GM21515 (cell line): ENCODE data around the gene CACNB4.
"Not testable (repeated sequence)": the region's sequence is repeated elsewhere in the genome, so short reads cannot be mapped to it uniquely, and the experiment has no call there.

Experiments used
- ATAC-seq: cut with Tn5 transposase; IDR thresholded peaks from one replicate; pipeline ENCODE4 v1.9.1; 2021; ENCODE audit not compliant: unreplicated experiment

The CACNB4 gene

GRCh38 chr2:152098496-152099366 is at the start of gene CACNB4:
TSS of gene CACNB4 (minus strand) at chr2:152099044.
- no peak for ATAC-seq

DNA sequence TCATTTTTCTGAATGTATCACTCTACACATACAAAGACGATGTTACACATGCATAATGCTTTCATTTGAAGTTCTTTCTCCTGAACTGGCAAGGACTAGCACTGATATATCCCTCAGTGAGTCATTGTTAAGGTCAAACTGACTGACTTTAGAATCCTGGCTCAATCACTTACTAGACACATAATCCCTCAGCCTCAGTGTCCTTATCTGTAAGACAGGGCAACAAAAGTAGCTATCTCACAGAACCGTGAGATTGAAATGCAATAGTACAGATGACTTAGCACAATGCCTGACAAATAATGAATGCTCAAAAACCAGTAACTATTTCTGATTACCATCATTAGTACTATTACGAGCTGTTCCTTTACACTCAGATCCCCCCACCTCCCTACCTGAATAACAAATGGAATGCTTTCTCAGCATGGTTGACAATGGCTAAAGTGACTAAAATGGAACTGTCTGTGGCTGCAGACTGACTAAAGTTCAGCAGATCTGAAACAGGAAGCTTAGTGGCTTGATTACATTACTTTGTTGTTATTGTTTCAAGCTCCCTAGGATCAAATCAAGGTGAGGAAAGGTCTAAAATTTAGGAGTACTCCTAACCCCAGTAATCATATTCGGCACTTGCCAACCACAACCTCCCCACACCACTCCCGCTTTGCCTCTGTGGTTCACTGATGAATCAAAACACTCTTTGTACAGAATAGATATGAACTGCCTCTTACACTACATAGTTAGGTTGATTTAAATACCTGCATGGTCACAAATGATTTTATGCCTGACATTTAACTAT is 35.8 kb upstream of the CACNB4 start:
- ATAC-seq = peak; percentile 63

- no peak for ATAC-seq
These were observed 33.5 kb upstream of the CACNB4 start for GRCh38 chr2:152132306-152132705.

GRCh38 chr2:152127628-152128027 is 28.8 kb upstream of the CACNB4 start:
- no peak for ATAC-seq

DNA sequence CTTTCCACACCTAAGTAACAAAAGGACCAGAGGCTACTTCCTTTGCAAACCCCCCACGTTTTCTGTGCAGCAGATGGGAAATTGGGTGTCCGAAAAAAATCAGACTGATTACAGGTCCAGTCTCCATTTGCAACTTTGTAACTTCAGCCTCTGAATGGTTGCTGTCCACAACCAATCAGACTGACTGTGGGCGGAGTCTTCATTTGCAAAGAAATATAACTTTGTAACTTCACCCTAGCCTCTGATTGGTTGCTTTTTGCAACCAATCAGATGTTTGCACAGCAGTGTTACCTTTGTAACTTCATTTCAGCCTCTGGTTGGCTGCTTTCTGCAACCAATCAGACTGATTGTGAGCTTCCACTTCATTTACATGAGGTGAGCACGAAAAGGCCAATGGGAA is 27.8 kb upstream of the CACNB4 start:
- ATAC-seq = no peak

GRCh38 chr2:152122161-152122560 is 23.3 kb upstream of the CACNB4 start:
- no peak for ATAC-seq

DNA sequence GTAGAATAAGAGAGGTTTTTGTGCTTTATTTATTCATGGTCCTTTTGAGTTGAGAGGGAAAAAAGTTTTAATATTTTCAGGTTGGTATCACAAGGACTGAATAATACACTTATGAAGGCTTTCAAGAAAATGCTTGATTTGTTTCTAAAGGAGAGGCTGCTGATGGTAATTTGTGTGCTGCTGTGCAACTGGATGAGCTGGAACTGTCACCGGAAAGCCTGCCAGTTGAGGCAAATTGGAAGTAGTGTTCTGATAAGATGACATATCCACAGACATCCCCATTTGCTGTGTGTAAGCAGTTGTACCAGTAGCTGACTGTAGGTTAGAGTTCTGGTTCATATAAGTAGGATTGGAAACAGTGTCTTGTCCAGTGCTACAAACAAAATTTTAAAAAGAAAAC is 21.6 kb upstream of the CACNB4 start:
- no peak for ATAC-seq

GRCh38 chr2:152115952-152116351 is 17.1 kb upstream of the CACNB4 start:
- ATAC-seq = no peak

- ATAC-seq = no peak
These were observed 15.5 kb upstream of the CACNB4 start for GRCh38 chr2:152114366-152114765.

GRCh38 chr2:152107140-152107539 is 8.3 kb upstream of the CACNB4 start:
- ATAC-seq = not testable (repeated sequence)

DNA sequence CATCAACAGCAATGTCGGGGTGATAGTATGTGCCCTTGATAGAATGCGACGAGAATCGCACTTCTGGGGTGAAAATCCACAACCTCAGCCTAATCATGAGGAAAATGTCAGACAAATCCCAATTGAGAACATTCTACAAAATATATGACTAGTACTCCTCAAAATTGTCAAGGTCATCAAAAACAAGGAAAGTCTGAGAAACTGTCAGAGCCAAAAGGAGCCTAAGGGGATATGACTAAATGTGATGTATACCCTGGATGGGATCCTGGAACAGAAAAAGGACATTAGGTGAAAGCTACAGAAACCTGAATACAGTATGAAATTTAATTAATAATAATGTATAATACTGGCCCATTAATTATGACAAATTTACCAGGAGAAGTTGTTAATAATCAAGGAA is 7.6 kb upstream of the CACNB4 start:
- no peak for ATAC-seq

DNA sequence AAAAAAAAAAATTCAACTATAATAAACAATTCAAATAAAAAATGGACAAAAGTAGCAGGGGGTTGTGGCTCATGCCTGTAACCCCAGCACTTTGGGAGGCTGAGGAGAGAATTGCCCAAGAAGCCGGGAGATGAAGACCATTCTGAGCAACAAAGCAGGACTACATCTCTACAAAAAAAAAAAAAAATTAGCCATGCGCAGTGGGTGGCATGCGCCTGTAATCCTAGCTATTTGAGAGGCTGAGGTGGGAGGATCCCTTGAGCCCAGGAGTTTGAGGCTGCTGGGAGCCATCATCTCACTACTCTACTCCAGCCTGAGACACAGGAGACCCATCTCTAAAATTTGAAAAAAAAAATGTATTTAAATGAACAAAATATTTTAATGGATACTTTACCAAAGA is 4.4 kb upstream of the CACNB4 start:
- no peak for ATAC-seq

DNA sequence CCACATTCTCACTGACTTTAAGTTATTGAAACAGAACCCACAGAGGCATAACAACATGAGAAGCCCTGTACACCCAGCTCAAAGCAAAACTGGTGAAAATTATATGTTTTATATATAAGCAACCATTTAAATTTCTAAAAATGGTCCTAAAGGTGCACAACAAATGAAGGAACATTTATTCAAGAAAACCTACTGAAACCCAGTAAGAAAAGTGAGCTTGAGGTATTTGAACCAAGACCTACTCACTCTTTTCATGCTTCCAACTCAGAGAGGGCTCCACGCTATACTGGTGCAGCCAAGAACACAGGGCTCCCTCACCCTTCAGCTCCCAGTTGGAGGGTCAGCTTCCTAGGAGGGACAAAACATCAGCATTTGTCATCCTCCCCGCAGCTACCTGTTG is 2.1 kb upstream of the CACNB4 start:
- no peak for ATAC-seq

DNA sequence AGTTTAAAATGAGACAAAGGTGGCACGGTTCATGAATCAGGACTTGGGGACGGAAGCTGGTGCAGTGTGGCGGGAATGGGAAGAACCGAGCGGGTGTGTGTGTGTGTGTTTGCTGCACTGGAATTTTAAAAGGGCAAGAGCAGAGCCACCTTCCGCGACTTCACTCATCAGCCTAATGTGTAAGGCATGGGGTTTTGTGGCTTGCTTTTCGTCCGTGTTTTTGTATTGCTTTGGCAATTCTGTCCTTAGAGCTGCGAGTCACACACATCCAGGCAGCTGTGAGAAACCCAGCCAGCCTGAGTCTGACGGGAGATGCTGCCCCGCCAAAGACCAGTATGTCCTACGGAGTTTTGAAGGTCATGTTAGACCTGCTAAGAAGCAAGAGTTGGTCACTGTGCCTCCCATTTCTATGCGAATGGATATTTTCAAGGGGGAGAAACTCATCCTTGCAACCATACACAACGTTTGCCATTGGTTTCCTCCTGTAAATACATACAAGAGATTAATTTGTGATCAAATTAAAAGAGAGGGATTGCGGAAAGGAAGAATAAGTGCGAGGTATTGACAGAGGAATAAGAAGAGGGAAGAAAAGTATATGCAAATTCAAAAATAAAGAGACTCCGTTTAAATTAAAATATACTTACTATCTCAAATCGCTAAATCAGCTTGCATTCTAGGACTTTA is 665 bp upstream of the CACNB4 start:
- no peak for ATAC-seq

DNA sequence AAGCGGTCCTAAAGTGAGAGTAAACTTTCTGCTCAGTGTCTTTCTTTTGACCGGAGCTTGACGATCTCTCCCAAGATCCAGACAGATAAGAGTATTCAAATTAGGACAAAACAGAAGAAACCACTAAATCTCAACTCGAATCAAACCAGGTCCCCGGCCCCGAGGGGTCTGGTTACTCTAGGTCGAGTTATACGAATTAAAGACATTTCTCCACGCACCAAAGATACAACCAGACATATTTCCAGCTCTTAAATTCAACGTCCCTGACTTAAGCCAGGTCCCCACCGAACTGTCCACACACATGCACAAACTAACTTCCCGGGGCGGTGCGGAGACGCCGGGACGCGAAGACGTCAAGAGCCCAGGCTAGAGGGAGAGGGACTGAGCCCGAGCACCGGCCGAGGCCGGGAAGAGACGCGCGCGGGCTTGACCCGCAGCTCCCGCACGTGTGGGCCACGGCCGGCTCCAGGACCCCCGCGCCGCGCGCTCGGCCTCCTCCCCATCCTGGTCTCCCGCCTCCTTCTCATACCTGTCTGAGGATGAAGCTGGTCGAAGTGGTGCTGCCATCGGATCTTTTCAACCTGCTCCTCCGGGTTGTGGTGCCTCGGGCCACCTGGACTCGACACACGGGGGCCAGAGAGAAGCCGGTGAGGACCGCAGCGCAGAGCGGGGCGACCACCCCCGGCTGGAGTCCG is 896 bp downstream of the CACNB4 start:
- ATAC-seq = peak; percentile 43

DNA sequence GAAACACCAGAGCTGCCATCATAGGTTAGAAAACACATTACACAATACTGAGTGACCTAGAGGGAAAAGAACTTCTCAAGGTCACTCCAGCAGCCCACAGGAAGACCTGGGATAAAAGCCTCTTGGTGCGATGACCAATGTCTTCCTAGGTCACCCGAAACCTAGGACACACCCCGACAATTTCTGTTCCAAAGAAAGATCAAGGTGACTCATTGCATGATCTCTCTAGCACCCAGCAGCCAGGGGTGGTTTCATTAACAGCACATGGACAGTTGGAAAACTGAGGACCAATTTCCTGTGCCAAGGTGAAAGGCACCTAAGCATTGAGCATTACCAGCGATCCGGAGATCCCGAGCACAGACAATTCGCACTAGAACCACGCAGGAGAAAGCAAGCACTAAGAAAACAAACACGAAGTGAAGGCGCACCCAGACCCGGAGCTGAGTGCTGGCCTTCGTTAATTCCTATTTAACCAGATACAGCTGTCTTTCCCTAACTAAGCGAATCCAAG is 1.5 kb downstream of the CACNB4 start:
- ATAC-seq = no peak

- ATAC-seq = no peak
These were observed 3.7 kb downstream of the CACNB4 start for GRCh38 chr2:152095146-152095545.

DNA sequence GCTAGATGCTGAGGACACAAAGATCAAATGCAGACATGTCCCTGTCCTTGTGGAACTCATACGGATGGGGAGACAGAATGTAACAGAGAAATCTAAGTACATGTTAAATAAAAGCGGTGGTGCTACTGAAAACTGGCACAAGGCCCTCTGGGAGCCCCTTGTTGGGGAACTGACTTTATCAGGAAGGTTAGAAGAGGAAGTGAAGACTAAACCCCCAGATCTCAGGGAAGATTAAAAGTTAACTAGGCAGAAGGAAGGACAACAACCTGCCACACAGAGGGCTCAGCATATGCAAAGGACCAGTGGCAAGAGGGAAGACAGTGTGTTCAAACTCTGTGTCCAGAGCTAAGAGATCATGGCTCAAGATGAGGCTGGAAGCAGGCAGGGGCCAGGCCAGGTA is 4.8 kb downstream of the CACNB4 start:
- ATAC-seq = no peak

DNA sequence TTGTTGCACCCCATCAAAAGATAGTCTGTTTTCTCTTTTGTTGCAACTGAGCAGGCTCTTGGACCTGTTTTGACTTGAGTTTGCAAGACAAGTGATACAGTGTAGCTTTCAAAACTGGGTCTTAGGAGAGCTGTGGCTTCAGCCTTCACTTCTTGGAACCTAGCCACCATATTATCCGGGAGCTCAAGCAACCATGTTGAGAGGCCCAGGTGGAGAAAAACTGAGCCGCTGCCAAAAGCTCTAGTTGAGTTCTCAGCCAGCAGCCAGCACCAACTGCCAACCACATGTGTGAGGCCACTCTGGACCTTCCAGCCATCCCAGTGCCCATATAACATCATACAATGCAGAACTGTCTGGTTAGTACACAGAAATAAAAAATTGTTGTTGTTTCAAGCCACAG is 5.4 kb downstream of the CACNB4 start:
- no peak for ATAC-seq

GRCh38 chr2:152092095-152092494 is 6.7 kb downstream of the CACNB4 start:
- ATAC-seq = no peak

GRCh38 chr2:152090726-152091125 is 8.1 kb downstream of the CACNB4 start:
- not testable (repeated sequence) for ATAC-seq
